SH-SY5Y (cell line): ENCODE data around the gene MMS22L.

Experiments used
- GATA2 ChIP-seq: IDR thresholded peaks from 2 replicates; pipeline ENCODE4 v1.6.1; 2011; ENCODE audit warnings: mild to moderate bottlenecking, low read depth, low read length
- GATA3 ChIP-seq: IDR thresholded peaks from 2 replicates; pipeline ENCODE4 v1.6.1; 2011; ENCODE audit warnings: low read depth, mild to moderate bottlenecking, low read length, moderate library complexity

GRCh38 chr6:97203343-97203742 is 79.7 kb downstream of the MMS22L start:
- TF ChIP-seq GATA2 (no peak), GATA3 (no peak)
